ENCODE measurements around the gene CYB561.

GRCh38 chr17:63433746-63434591 is 12.1 kb downstream of the CYB561 start:
- no peak for TF ChIP-seq CTCF (IDR thresholded peaks at IDR 0.05)
- no peak for TF ChIP-seq ZFX (IDR thresholded peaks at IDR 0.05; ENCODE audit: borderline replicate concordance)
